Skeletal muscle cell (primary cell): ENCODE measurements around the gene AMER2.

Experiments used
- DNase-seq: peaks from one replicate; pipeline ENCODE4 v3.0.0-alpha.2; 2010; ENCODE audit warnings: low read depth
- H3K4me3 ChIP-seq: 2 replicates; pipeline ENCODE4 v1.5.1; 2011; ENCODE audit warnings: low read depth, mild to moderate bottlenecking, control low read depth, low read length, moderate library complexity

Gene AMER2, protein sequence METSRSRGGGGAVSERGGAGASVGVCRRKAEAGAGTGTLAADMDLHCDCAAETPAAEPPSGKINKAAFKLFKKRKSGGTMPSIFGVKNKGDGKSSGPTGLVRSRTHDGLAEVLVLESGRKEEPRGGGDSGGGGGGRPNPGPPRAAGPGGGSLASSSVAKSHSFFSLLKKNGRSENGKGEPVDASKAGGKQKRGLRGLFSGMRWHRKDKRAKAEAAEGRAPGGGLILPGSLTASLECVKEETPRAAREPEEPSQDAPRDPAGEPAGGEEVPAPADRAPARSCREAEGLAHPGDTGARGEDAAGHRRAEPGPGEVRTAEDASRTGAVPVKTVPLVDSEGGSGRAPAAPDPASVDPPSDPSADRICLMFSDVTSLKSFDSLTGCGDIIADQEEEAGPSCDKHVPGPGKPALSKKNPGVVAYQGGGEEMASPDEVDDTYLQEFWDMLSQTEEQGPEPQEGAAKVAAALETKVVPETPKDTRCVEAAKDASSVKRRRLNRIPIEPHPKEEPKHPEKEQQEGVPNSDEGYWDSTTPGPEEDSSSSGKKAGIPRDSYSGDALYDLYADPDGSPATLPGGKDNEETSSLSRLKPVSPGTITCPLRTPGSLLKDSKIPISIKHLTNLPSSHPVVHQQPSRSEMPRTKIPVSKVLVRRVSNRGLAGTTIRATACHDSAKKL

DNA sequence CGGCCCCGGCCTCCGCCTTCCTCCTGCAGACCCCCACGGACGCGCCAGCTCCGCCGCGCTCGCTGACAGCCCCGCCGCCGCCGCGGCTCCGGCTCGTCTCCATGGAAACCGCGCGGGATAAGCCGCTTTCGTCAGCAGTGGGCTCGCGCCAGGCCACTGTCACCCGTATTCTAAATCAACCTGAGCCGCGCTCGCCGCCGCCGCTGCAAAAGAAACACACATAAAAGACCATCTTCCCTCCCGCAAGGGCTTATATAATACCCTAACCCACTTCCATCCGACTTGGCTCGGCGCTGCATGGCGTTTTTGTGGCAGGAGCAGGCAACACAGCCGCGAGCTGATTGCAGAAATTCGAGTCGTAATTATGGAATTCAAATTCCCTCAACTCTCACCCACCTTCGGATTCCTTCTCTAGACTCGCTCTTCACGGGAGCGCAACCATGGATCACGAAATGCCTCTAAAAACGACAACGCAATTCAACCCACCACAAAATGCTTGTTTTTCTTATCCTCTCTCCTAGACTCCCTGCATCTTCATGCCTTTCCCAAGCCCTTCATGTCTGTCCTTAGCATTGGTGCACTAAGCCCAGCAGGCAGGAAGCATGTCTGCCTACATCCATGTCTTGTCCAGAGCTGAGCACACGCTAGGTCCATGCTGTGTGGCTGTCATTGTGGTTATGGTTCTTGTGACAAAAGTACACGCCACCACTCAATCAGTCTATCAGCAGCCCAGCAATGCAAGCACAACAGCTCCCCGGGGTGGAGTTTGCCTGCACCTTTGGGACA lies at the start of gene AMER2:
TSS of gene AMER2 (minus strand) at position 772 of the 786 bp plus-strand sequence. CDS start at position 103, 669 bp downstream.
- DNase-seq: no peak
- peak within 1 kb of the TSS; percentile 40 for H3K4me3 ChIP-seq

DNA sequence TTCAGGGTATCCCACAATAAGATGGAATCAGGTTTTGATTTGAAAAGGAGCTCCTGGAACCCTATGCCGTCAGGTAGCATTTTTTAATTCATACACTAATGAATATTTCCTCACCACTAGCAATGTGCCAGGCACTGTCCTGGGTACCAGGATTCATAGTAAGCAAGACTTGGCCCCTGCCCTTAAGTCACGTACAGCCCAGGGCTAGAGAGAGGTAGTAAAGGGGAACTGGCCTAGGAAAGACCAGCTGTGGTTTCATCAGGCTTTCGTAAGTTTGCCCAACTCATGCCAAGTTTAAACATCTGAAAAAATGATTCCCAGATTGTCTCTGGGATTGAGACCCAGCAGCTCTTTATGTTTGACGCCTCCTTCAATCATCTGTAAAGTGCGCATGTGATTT lies 45.9 kb upstream of the AMER2 start:
- no peak overlapping the region for H3K4me3 ChIP-seq
- DNase-seq: no peak

DNA sequence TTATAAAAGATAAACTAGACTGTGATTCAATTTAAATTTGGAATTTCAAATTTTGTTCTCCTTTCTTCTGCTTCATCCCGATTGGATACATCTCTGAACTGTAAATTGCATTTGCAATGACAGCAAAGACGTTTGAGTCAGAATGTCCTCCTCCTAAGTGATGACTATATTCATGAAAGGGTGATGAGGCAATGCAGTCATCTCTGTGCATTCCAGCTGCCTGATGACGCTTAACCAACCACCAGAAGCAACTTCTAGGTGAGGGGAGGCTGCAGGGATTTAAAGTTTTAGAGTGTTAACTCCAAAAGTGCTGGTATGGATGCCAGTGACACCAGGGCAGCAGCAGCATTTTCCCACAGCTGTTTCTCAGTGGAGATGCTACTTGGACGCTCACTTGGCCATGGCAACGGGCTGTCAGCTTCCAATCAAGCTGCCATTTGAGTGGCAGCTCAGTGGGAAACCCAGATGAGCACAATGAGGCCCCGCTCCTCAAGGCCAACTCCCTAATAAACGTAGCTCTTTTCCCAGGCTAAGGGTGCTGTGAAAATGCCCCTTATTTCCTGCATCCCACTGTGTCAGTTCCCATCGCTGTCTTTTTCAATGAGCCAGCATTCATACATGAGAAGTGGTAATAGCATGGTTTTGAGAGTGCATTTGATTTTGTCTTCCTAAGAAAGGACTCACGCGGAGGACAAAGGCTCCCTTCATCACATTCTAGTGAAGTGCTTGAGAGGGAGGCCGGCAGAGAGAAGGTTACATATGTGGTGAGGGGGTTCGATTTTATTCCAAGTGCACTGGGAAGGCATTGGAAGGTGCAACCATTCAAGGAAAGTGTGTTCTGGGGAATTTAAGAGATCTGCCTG lies 45.2 kb upstream of the AMER2 start:
- peak; percentile 61 for DNase-seq
- no peak overlapping the region for H3K4me3 ChIP-seq

DNA sequence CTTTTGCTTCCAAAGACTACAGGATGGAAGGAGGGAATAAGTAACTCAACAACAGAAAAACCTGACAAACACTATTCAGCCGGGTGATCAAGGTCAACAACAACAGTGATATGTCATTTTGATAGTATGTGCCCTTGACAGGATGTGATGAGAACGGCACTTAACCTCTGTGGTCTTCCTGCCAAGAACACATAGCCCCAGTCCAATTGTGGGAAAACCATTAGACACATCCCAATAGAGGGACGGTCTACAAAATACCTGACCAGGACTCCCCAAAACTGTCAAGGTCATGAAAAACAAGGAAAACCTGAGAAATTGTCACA lies 43.1 kb upstream of the AMER2 start:
- no peak overlapping the region for H3K4me3 ChIP-seq
- DNase-seq: no peak

GRCh38 chr13:25214491-25215252 lies 42.6 kb upstream of the AMER2 start:
- no peak overlapping the region for H3K4me3 ChIP-seq
- peak; percentile 46 for DNase-seq

DNA sequence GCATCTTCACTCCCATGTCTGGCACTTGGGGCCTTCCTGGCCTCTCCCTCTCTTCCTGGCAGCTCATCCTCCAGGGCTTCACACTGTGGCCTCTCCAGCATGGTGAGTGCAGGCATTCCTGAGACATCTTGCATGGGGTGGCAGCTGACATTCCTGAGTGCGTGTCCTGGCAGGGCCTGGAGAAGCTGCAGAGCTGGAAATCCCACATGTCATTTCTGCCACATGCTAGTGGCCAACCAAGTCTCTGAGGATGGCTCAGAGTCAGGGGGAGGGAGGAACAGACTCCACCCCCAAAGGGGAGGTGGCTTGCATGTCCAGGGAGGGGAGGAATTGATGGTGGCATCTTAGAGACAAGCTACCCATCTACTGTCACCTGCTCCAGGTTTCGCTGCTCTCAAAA lies 41.6 kb upstream of the AMER2 start:
- DNase-seq: no peak
- no peak overlapping the region for H3K4me3 ChIP-seq

DNA sequence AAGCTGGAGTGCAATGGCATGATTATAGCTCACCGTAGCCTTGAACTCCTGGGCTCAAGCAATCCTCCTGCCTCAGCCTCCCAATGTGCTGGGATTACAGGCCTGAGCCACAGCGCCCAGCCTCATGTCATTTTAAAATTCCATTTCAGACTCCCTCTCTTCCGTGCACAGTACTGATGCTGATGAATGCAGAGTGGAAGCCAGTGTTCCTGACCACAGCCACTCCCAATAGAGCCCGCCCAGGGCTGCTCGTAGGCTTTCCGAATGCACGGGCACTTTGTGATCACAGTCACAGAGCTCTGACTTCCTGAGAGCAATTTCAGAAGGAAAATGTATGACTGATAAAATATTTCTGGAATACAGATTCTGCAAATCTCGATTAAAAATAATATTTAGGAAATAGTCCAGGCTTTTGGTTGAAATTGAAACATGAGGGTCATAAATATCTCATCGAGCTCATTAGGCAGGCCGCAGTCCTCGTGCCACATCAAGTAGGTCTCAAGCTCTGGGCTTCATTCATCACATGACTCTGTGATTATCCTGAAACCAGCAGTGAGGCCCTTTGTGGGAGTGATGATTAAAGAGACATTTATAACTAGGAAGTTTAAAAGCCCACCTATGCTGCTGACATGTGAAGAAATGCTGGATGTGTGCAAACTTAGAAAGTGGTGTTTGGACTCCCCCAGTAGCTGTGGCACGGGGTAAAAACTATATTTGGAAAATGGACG lies 38.9 kb upstream of the AMER2 start:
- H3K4me3 ChIP-seq: no peak overlapping the region

DNA sequence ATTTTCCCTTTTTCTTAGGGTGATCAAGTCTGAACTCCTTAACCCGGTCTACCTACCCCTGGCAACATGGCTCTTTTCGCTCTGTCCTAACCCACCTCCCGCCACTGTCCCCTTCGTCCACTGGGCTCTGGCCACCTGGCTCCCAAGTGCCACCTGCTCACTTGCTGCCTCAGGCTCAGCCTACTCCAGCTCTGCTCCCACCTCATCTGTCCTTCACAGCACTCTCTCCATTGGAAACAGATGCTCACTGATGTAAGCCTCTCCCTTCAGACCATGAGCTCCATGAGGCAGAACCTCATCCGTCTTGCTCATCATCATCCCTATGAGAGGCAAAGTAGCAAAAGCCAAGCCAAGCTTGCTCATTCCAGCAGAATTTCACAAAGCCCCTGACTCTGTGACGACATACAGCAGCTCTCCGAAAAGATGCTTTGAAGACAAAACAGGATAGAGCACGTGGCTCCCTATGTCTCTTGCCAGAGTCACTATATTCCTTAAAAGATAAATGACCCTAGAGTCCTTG lies 35.3 kb upstream of the AMER2 start:
- H3K4me3 ChIP-seq: no peak overlapping the region
- no peak for DNase-seq

More for the DNA sequence above, 38.9 kb upstream of the AMER2 start:
- DNase-seq: no peak

- no peak for DNase-seq
- H3K4me3 ChIP-seq: no peak overlapping the region
Observed at GRCh38 chr13:25204863-25205262, 32.8 kb upstream of the AMER2 start.

- H3K4me3 ChIP-seq: no peak overlapping the region
- no peak for DNase-seq
Observed at GRCh38 chr13:25203127-25203740, 31.1 kb upstream of the AMER2 start.

GRCh38 chr13:25200783-25201182 lies 28.7 kb upstream of the AMER2 start:
- H3K4me3 ChIP-seq: no peak overlapping the region
- DNase-seq: no peak

DNA sequence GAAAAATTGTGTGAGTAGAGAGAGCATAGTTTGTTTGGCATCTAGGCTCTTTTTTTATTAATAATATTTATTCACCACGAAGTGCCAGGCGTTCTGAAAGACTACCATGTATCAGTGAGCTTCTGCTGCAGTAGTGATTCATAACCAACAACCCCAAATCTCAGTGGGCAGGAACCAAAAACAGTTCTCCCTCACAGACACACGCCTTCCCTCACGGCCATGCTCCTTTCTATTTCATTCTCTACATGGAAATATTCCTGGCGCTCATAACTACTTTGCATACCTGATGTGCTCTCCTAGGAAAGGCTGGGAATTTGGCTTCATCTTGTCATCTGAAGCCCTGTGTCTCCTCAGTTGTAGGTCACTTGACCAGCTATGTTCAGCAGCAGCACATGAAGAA lies 26.6 kb upstream of the AMER2 start:
- no peak for DNase-seq

DNA sequence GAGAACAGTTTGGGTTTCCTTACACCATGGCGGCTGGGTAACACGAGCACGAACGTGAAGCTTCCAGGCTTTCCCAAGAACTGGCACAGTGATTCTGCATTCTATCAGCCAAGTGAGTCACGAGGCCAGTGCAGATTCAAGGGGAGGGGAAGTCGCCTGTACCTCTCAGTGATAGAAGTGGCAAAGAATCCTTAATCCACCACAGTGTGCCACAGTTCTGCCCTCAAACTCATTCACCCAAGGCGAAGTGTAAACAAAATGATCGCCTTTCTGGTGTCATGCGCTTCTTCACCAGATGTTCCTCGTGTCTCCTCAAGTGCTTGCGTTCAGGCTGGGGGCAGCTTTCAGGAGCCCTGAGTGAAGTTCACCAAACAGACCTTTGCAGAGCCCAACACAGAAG lies 24.9 kb upstream of the AMER2 start:
- no peak for DNase-seq
- no peak overlapping the region for H3K4me3 ChIP-seq

More for the DNA sequence above, 26.6 kb upstream of the AMER2 start:
- no peak overlapping the region for H3K4me3 ChIP-seq

- no peak overlapping the region for H3K4me3 ChIP-seq
- DNase-seq: no peak
Observed at GRCh38 chr13:25192936-25193335, 20.8 kb upstream of the AMER2 start.

DNA sequence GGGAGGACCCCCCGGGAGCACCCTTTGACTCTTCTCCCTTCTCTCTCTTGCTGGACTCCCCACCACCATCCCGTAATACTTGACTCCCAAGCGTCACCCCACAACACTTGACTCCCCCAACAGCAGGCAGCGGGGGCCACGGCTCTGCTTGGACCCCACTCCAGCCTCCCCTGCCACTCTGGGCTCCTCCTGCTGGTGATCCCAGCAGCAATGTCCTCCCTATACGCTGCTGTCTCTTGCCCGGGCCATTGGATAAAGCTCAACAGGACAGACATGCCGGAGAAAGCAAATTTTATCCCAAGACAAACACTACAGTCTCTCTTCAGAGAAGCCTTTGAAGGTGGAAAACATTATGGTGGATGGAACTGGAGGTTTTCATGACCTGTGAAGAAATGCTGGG lies 20.4 kb upstream of the AMER2 start:
- no peak for DNase-seq

DNA sequence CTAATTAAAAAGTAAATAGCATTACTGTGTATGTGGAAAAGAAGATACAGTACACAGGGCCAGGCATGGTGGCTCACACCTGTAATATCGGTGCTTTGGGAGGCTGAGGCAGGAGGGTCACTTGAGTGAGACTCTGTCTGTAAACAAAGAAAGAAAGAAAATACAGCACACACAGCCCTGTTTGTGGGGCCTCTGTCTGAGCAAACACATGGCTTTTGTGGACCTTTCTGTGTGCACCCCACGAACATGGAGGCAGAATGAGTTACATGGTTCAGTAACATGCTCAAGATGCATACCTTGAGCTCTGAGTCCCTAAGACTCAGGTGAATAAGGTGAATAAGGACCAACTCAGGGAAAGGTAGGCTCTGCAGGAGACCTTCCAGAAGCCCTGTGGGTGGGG lies 20.0 kb upstream of the AMER2 start:
- no peak overlapping the region for H3K4me3 ChIP-seq
- DNase-seq: no peak

More for the DNA sequence above, 20.4 kb upstream of the AMER2 start:
- no peak overlapping the region for H3K4me3 ChIP-seq

DNA sequence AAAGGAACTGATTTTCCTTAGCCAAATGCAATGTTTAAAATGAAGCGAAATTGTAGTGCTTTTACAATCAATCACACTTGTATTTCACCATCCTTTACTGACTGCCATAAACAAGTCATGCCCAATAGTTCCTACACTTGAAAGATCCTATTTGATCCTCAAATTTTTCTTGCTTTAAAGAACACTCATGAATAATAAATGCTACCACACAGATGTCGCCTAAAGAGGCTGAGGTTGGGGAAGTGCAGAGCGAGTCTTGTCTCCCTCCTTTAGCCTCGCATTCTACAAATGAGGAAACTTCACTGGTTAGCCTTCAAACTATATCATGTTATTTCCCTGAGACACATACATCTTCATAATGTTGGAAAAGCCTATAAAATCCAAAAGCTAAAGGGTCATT lies 18.7 kb upstream of the AMER2 start:
- no peak overlapping the region for H3K4me3 ChIP-seq
- no peak for DNase-seq
